K562 (cell line): ENCODE results near the gene TBC1D5. TPM values are rescaled to one million over a fixed set of nuclear protein-coding genes. Genes with fewer than 3 reads are reported as not detected.

Experiments used
- ARID3A ChIP-seq: IDR thresholded peaks from 2 replicates; pipeline ENCODE4 v1.6.1; 2012; ENCODE audit warnings: low read depth, low read length, improper control_type of control experiment, borderline replicate concordance
- BCL6 ChIP-seq: fragments of 250-450 bp; sonication (Bioruptor Pico); IDR thresholded peaks from 2 replicates; pipeline ENCODE4 v1.4.0; 2020
- BRF1 ChIP-seq: IDR thresholded peaks from 3 replicates; pipeline ENCODE4 v1.6.1; 2011; ENCODE audit warnings: borderline replicate concordance, mild to moderate bottlenecking; ENCODE audit not compliant: insufficient read length; ENCODE audit errors: extremely low read depth
- CHAMP1 ChIP-seq: fragments of 450-650 bp; IDR thresholded peaks from 2 replicates; pipeline ENCODE4 v1.6.1; 2016; ENCODE audit warnings: mild to moderate bottlenecking
- MAFK ChIP-seq: IDR thresholded peaks from 2 replicates; pipeline ENCODE4 v1.6.1; 2011; ENCODE audit warnings: low read length, improper control_type of control experiment
- MXD1 ChIP-seq: fragments of 250-450 bp; sonication (Bioruptor Pico); IDR thresholded peaks from 2 replicates; pipeline ENCODE4 v1.8.0; 2021; ENCODE audit warnings: borderline replicate concordance, mild to moderate bottlenecking, moderate library complexity; ENCODE audit not compliant: poor library complexity, severe bottlenecking
- NCOA4 ChIP-seq: fragments of 450-650 bp; IDR thresholded peaks from 2 replicates; pipeline ENCODE4 v1.6.1; 2018; ENCODE audit warnings: mild to moderate bottlenecking; ENCODE audit not compliant: partially characterized antibody
- NFIC ChIP-seq: fragments of 450-650 bp; IDR thresholded peaks from 2 replicates; pipeline ENCODE4 v1.6.1; 2017; ENCODE audit warnings: mild to moderate bottlenecking, inconsistent platforms
- PCBP2 ChIP-seq: fragments of 200-400 bp; formaldehyde crosslinking; IDR thresholded peaks from 2 replicates; pipeline ENCODE4 v1.6.1; 2018; ENCODE audit warnings: low read length, low read depth, mild to moderate bottlenecking, moderate library complexity; ENCODE audit not compliant: poor library complexity, severe bottlenecking
- PTBP1 ChIP-seq: fragments of 200-400 bp; formaldehyde crosslinking; IDR thresholded peaks from 2 replicates; pipeline ENCODE4 v1.6.1; 2017; ENCODE audit warnings: low read depth, low read length
- SIRT6 ChIP-seq: IDR thresholded peaks from one replicate; pipeline ENCODE4 v1.6.1; 2012; ENCODE audit warnings: low read depth, mild to moderate bottlenecking, control low read depth, inconsistent platforms, low read length, moderate library complexity
- TEAD4 ChIP-seq, 2 experiments: sonication (generic) in 1 of 2; formaldehyde crosslinking in 1 of 2; IDR thresholded peaks; 2 replicates each; pipeline versions ENCODE4 v1.6.1 to v1.8.0; 2012 to 2022; ENCODE audit warnings: borderline replicate concordance in 1 of 2, inconsistent platforms in 1 of 2, low read length in 1 of 2, mild to moderate bottlenecking in 1 of 2, missing genetic modification reagents in 1 of 2
- YY1 ChIP-seq, 3 experiments: IDR thresholded peaks; 2 replicates each; pipeline ENCODE4 v1.6.1; 2011; ENCODE audit warnings: low read length in 2 of 3, mild to moderate bottlenecking in 2 of 3, moderate library complexity in 2 of 3, borderline replicate concordance in 1 of 3, control low read depth in 1 of 3, low read depth in 1 of 3; ENCODE audit not compliant: insufficient read depth in 3 of 3, insufficient replicate concordance in 2 of 3, control insufficient read depth in 1 of 3, insufficient read length in 1 of 3; ENCODE audit errors: extremely low read depth in 1 of 3
- ZFP1 ChIP-seq: fragments of 450-650 bp; formaldehyde crosslinking; IDR thresholded peaks from 2 replicates; pipeline ENCODE4 v1.4.0; 2020; ENCODE audit warnings: mild to moderate bottlenecking, mixed read lengths
- ZNF175 ChIP-seq: fragments of 200-800 bp; sonication (Bioruptor generic); IDR thresholded peaks from 2 replicates; pipeline ENCODE4 v1.6.1; 2016; ENCODE audit warnings: low read depth, mild to moderate bottlenecking, missing genetic modification characterization, missing compliant biosample characterization
- ZNF699 ChIP-seq: fragments of 250-450 bp; sonication (Bioruptor Pico); IDR thresholded peaks from 2 replicates; pipeline ENCODE4 v1.8.0; 2021; ENCODE audit warnings: mild to moderate bottlenecking, moderate library complexity; ENCODE audit not compliant: insufficient replicate concordance
- polyA plus RNA-seq, 8 experiments: library from polyadenylated mRNA; depleted of rRNA in 4 of 8; stranded (reverse) in 5 of 8; unstranded in 3 of 8; fragments of >200 nt; fragmentation: Nextera tagmentation in 2 of 8; fragmentation: Illumina TruSeq in 1 of 8; extraction: Ambion mirVana in 2 of 8; extraction: Trizol in 1 of 8; gene quantifications; 2 replicates each; pipeline versions ENCODE4 v1.2.1 to v1.2.3, GENCODE V29; 2011 to 2014; ENCODE audit warnings: inconsistent platforms in 1 of 8, missing spikeins in 1 of 8
- total RNA-seq, 7 experiments: library from RNA; depleted of rRNA in 6 of 7; stranded (reverse); fragments of >200 nt in 6 of 7; fragmentation: Illumina TruSeq in 2 of 7; extraction: Trizol in 2 of 7; gene quantifications; 2 replicates each; pipeline versions ENCODE4 v1.2.1 to v1.2.3, GENCODE V29; 2011 to 2021; ENCODE audit warnings: low replicate concordance in 1 of 7
- TF ChIP-seq, protein P1 (sequence below): fragments of 250-450 bp; sonication (Bioruptor Pico); IDR thresholded peaks from 2 replicates; pipeline ENCODE4 v1.5.0; 2020; ENCODE audit warnings: mild to moderate bottlenecking, borderline replicate concordance
- TF ChIP-seq, protein P2 (sequence below): sonication (generic); formaldehyde crosslinking; IDR thresholded peaks from 2 replicates; pipeline ENCODE4 v1.8.0; 2022; ENCODE audit warnings: mild to moderate bottlenecking, low read depth, missing genetic modification reagents

Gene TBC1D5
- total and polyA plus RNA-seq, 9 of the 15 experiments (the other 6 are each of a cell fraction or from before 2014, with no cell fraction given): 2.9 to 38.1 (median 25.6) TPM

GRCh38 chr3:17431004-17431403, 311.4 kb downstream of the TBC1D5 start (continued):
- no peak for TF ChIP-seq ZNF699 (CRISPR knock-in tag)
- no peak for TF ChIP-seq ZNF175
- TF ChIP-seq, protein P1, sequence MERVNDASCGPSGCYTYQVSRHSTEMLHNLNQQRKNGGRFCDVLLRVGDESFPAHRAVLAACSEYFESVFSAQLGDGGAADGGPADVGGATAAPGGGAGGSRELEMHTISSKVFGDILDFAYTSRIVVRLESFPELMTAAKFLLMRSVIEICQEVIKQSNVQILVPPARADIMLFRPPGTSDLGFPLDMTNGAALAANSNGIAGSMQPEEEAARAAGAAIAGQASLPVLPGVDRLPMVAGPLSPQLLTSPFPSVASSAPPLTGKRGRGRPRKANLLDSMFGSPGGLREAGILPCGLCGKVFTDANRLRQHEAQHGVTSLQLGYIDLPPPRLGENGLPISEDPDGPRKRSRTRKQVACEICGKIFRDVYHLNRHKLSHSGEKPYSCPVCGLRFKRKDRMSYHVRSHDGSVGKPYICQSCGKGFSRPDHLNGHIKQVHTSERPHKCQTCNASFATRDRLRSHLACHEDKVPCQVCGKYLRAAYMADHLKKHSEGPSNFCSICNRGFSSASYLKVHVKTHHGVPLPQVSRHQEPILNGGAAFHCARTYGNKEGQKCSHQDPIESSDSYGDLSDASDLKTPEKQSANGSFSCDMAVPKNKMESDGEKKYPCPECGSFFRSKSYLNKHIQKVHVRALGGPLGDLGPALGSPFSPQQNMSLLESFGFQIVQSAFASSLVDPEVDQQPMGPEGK (CRISPR knock-in tag): no peak
- TF ChIP-seq TEAD4 (IDR thresholded peaks at IDR 0.05; ENCODE audit: low read length): no peak
- no peak for TF ChIP-seq TEAD4 (CRISPR knock-in tag; IDR thresholded peaks at IDR 0.05; ENCODE audit: borderline replicate concordance)
- TF ChIP-seq PTBP1: no peak
- no peak for TF ChIP-seq MXD1 (CRISPR knock-in tag)
- TF ChIP-seq BCL6 (CRISPR knock-in tag): no peak
- TF ChIP-seq, protein P2, sequence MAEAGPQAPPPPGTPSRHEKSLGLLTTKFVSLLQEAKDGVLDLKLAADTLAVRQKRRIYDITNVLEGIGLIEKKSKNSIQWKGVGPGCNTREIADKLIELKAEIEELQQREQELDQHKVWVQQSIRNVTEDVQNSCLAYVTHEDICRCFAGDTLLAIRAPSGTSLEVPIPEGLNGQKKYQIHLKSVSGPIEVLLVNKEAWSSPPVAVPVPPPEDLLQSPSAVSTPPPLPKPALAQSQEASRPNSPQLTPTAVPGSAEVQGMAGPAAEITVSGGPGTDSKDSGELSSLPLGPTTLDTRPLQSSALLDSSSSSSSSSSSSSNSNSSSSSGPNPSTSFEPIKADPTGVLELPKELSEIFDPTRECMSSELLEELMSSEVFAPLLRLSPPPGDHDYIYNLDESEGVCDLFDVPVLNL (CRISPR knock-in tag): no peak
- TF ChIP-seq SIRT6: no peak
- TF ChIP-seq CHAMP1: peak; percentile 74
- TF ChIP-seq ZFP1 (CRISPR knock-in tag): no peak
- TF ChIP-seq NCOA4: no peak
- TF ChIP-seq PCBP2: no peak
- peak; percentile 41; the same call in 1 of the 2 replicates for TF ChIP-seq ARID3A
- TF ChIP-seq NFIC: no peak
- no peak for TF ChIP-seq YY1 (IDR thresholded peaks at IDR 0.05; ENCODE audit: borderline replicate concordance in 1 of 3, control insufficient read depth in 1 of 3, extremely low read depth in 1 of 3, insufficient read depth in 3 of 3, insufficient read length in 1 of 3, insufficient replicate concordance in 2 of 3, low read depth in 1 of 3, low read length in 2 of 3)
- no peak for TF ChIP-seq MAFK
- TF ChIP-seq BRF1: no peak
